Heart left ventricle (tissue), 16 donors: Measurements from ENCODE around the gene PRKAG2. TPM values are rescaled to one million over a fixed set of nuclear protein-coding genes. Genes with fewer than 3 reads are reported as not detected.
A peak's percentile ranks its signal among the peaks of the same experiment; 100 is the strongest.

Experiments used
- ATAC-seq, 4 donors: fragments of 200-7000 bp; cut with Tn5 transposase; one replicate each; pipeline ENCODE4 v1.9.1; 2020 to 2022; ENCODE audit warnings: moderate library complexity in 4 of 4, mild to moderate bottlenecking in 3 of 4, moderate number of reproducible peaks in 1 of 4
- DNase-seq, 5 donors: peaks; one replicate each; pipeline ENCODE4 v3.0.0-alpha.2; 2020
- H3K27ac ChIP-seq, 12 donors: fragments of 200-600 bp; sonication (generic) in 4 of 12; one replicate each; pipeline versions ENCODE4 v1.5.0 to v1.8.0; 2016 to 2022; ENCODE audit warnings: mild to moderate bottlenecking in 2 of 12
- H3K27me3 ChIP-seq, 9 donors: fragments of 200-600 bp; sonication (generic) in 2 of 9; one replicate each; pipeline versions ENCODE4 v1.5.1 to v1.8.0; 2016 to 2022; ENCODE audit warnings: mild to moderate bottlenecking in 3 of 9
- H3K36me3 ChIP-seq, 9 donors: fragments of 200-600 bp; sonication (generic) in 2 of 9; one replicate each; pipeline versions ENCODE4 v1.5.0 to v1.8.0; 2018 to 2022; ENCODE audit warnings: mild to moderate bottlenecking in 2 of 9
- H3K4me1 ChIP-seq, 12 donors: fragments of 200-600 bp; sonication (generic) in 4 of 12; one replicate each; pipeline versions ENCODE4 v1.5.0 to v1.8.0; 2016 to 2022; ENCODE audit warnings: mild to moderate bottlenecking in 3 of 12
- H3K4me3 ChIP-seq, 12 donors: fragments of 200-600 bp; sonication (generic) in 4 of 12; one replicate each; pipeline versions ENCODE4 v1.5.0 to v1.8.0; 2017 to 2022; ENCODE audit warnings: mild to moderate bottlenecking in 9 of 12, moderate library complexity in 4 of 12
- H3K9me3 ChIP-seq, 12 donors: fragments of 200-600 bp; sonication (generic) in 4 of 12; one replicate each; pipeline versions ENCODE4 v1.5.0 to v1.8.0; 2016 to 2022; ENCODE audit warnings: mild to moderate bottlenecking in 1 of 12
- POLR2A ChIP-seq, 2 donors: fragments of 450-650 bp; IDR thresholded peaks; one replicate each; pipeline ENCODE4 v1.6.1; 2017; ENCODE audit warnings: antibody characterized with exemption in 2 of 2, mild to moderate bottlenecking in 2 of 2, moderate library complexity in 2 of 2
- WGBS, 4 donors: extraction: QIAGEN DNeasy Blood & Tissue Kit in 2 of 4; methylation state at CpG; one replicate each; pipeline versions ENCODE4 v1.1.5 to v1.1.7; 2013 to 2018; 5-methylcytosine and 5-hydroxymethylcytosine counted together
- intact Hi-C, 10 donors: fragments of 100-400 bp; cut with DNase I; formaldehyde crosslinking; loops; one replicate each; pipeline versions ENCODE4 v1.11.1 to v1.14.2; 2022
- polyA plus RNA-seq, 2 donors: library from polyadenylated mRNA; stranded (reverse); fragments of 200-250 nt; gene quantifications; one replicate each; pipeline ENCODE4 v1.2.3, GENCODE V29; 2013
- total RNA-seq, 9 donors: library from RNA; depleted of rRNA in 2 of 9; stranded (reverse); fragments of >200 nt in 2 of 9; fragmentation: NEBNext Ultra II Directional in 3 of 9; extraction: Animal tissue kit (Norgen Biotek cat#: 25700) in 3 of 9; gene quantifications; one replicate each; pipeline versions ENCODE4 v1.1.0 to v1.2.4, GENCODE V29; 2016 to 2023
- TF ChIP-seq, protein P1 (sequence below), 12 donors: fragments of 200-600 bp; sonication (generic) in 4 of 12; IDR thresholded peaks; one replicate each; pipeline versions ENCODE4 v1.5.0 to v1.8.0; 2018 to 2022; ENCODE audit warnings: antibody characterized with exemption in 12 of 12, mild to moderate bottlenecking in 5 of 12
- donor health status: ischemic (EF 13 %, LVEDD 7.1; RV severe dilation, severe dysfunction).
- donor health status: healthy with polysubstance abuse.
- donor health status: DM: no; HTN: yes; CAD: no.
- donor health status: DM: no; HTN: no; CAD: no.
- donor health status: ischemic (EF 25% LVEDD 6.9; RV normal size, moderate dysfunction).
- donor health status: ischemic (EF 25% LVEDD 5.7; RV mildly dilated, moderate dysfunction).
- donor health status: healthy.
- donor health status: DM: yes; HTN: yes; CAD: no.
- donor health status: ischemic (EF 35%, LVEDD 5.7; RV mildly dilated, moderate dysfunction).
- donor health status: nonischemic (EF 11% LVEDD 7.7; RV severe dilation, severe dysfunction).
- donor health status: DM: yes; HTN: yes; CAD: no.
- donor health status: PGD.
- donor health status: ischemic (EF 29% LVEDD 5.4; RV normal size, mild dysfunction).
- donor health status: nonischemic (EF 23%, LVEDD 6.1; RV moderate dilation, normal function).

PRKAG2 gene
- total and polyA plus RNA-seq, 11 donors: 50.2 to 179 (median 108) TPM

DNA sequence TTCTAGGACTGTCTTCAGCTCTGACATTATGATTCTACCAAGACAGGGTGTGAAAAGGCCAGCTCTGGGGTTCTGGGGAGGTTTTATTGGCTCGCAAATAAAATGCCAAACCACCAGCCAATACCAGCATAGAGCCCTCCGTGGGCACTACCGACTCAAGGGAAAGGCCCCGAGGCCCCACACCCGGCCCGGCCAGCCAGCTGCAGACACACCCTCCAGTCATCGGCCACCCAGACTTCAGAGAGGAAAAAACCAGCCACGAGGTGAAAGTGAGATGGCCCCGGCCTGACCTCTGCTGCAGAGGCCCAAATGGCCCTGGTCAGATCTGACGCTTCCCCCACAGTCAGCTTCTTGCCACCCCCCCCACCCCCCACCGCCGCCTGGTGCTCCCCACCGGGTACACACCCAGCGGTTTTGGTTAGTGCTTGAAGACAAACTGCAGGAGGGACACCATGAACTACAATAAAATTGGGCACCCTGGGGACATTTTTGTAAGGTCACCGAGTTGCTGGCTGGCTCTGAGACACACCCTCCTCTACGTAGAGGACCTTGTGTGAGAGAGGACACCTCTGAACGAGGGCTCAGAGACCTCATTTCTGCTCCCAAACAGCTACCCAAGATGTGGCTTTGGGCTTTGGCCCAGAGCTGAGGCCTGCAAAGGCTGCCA lies 79.9 kb downstream of the PRKAG2 start:
- intact Hi-C loops: no loop called here
- Histone ChIP-seq H3K36me3 (no peaks in the 10 kb centered on the region), H3K9me3 (no peaks in the 10 kb centered on the region), H3K27ac (peak overlapping the region in 6 of 12 donors; percentile 21 to 60 (median 38)), H3K27me3 (no peaks in the 10 kb centered on the region), H3K4me1 (peaks cover 0 to 60% (median 10%) of the 10 kb centered on the region in 12 donors), H3K4me3 (no peak overlapping the region)
- TF ChIP-seq, protein P1, sequence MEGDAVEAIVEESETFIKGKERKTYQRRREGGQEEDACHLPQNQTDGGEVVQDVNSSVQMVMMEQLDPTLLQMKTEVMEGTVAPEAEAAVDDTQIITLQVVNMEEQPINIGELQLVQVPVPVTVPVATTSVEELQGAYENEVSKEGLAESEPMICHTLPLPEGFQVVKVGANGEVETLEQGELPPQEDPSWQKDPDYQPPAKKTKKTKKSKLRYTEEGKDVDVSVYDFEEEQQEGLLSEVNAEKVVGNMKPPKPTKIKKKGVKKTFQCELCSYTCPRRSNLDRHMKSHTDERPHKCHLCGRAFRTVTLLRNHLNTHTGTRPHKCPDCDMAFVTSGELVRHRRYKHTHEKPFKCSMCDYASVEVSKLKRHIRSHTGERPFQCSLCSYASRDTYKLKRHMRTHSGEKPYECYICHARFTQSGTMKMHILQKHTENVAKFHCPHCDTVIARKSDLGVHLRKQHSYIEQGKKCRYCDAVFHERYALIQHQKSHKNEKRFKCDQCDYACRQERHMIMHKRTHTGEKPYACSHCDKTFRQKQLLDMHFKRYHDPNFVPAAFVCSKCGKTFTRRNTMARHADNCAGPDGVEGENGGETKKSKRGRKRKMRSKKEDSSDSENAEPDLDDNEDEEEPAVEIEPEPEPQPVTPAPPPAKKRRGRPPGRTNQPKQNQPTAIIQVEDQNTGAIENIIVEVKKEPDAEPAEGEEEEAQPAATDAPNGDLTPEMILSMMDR (IDR thresholded peaks at IDR 0.05): no peak
- no peak for TF ChIP-seq POLR2A (IDR thresholded peaks at IDR 0.05)
- no peak for DNase-seq
- peak in 2 of 4 donors; percentile 6 to 40 for ATAC-seq
- 60 to 83% (median 74%) methylated on average over 8 to 17 of the region's 17 CpGs for WGBS, 4 donors

DNA sequence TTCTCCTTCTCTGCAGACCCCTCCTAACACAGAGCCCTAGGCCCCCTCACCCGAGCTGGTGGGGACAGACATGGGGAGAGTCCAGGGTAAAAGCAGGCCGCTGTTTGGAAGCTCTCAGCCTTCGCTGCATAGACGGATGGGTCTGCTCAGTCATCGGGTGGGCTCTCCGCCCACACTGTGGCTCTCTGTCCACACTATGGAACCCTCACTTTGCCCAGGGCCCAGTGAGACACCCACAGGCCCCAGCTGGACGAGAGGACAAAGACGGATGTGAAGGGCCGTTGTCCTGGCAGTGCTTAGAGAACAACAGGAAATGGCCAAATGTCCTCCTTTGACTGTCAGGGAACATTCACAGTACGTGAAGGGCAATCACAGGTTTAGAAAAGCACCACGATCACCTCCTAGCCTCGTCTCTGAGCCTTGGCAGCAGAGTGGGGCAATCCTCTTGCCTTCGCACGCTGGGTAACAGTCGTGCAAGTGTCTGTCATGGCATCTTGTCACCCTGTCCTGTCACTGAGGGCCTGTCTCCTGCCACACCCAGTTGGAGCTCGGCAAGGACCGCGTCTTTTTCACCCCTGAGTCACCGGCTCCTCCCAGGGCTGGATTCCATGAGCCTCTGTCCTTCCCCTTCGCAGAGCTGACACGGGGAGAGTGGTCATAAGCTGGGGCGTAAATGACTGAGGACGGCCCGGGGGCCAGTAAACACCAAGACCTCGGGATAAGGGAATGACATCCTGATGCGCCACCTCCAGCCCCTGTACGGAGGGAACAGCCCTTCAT lies 80.6 kb downstream of the PRKAG2 start:
- 76 to 82% (median 78%) methylated on average over 27 of the region's 27 CpGs for WGBS, 4 donors
- peak in 2 of 5 donors; percentile 54 to 55 for DNase-seq
- Histone ChIP-seq H3K9me3 (no peaks in the 10 kb centered on the region), H3K27me3 (no peaks in the 10 kb centered on the region), H3K4me1 (peaks cover 0 to 63% (median 10%) of the 10 kb centered on the region in 12 donors), H3K36me3 (no peaks in the 10 kb centered on the region), H3K27ac (peak overlapping the region in 5 of 12 donors; percentile 5 to 48 (median 12)), H3K4me3 (no peak overlapping the region)
- peak in 3 of 4 donors; percentile 27 to 69 (median 51) for ATAC-seq
- TF ChIP-seq, protein P1 (IDR thresholded peaks at IDR 0.05): no peak
- no peak for TF ChIP-seq POLR2A (IDR thresholded peaks at IDR 0.05)
- intact Hi-C loops: no loop called here

DNA sequence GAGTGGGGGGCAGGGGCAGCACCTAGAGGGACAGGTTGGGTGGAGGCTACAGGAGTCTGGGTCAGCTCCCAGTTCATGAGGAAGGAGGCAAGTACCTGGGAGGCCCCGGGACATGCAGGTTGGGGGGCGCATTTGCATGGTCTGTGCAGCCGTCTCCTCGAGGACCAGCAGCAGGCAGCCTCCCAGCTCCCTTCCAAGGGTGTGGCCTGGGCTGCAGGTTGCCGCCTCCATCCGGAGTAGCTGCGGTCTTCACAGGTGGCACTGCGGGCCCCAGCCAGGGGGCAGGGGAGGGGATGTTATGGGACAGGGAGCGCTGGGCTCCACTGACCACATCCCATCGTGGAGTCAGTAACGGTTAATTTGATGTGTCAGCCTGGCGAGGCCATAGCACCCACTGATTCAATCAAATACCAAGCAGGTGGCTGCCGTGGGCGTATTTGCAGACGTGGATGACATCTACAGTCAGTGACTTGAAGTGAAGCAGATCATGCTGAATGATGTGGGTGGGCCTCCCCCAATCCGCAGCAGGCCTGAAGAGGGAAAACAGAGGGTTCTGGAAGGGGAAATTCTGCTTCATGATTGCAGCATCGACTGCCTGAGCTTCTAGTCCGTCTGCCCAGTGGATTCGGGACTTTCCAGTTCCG lies 81.6 kb downstream of the PRKAG2 start:
- ATAC-seq: no peak
- TF ChIP-seq POLR2A (IDR thresholded peaks at IDR 0.05): no peak
- TF ChIP-seq, protein P1 (IDR thresholded peaks at IDR 0.05): no peak
- H3K4me3 ChIP-seq: no peak overlapping the region
- H3K27me3 ChIP-seq: no peaks in the 10 kb centered on the region
- no peaks in the 10 kb centered on the region for H3K36me3 ChIP-seq
- peak in 1 of 5 donors; percentile 47 for DNase-seq
- 85 to 95% (median 92%) methylated on average over 19 to 20 of the region's 20 CpGs for WGBS, 4 donors
- H3K9me3 ChIP-seq: no peaks in the 10 kb centered on the region
- no peak overlapping the region for H3K27ac ChIP-seq
- H3K4me1 ChIP-seq: peaks cover 0 to 63% (median 10%) of the 10 kb centered on the region in 12 donors
- intact Hi-C loops: no loop called here
